GM21619 (cell line): ENCODE measurements around the gene CITED4.

Experiments used
- ATAC-seq: cut with Tn5 transposase; IDR thresholded peaks from one replicate; pipeline ENCODE4 v1.9.1; 2021; ENCODE audit not compliant: unreplicated experiment

The CITED4 gene

DNA sequence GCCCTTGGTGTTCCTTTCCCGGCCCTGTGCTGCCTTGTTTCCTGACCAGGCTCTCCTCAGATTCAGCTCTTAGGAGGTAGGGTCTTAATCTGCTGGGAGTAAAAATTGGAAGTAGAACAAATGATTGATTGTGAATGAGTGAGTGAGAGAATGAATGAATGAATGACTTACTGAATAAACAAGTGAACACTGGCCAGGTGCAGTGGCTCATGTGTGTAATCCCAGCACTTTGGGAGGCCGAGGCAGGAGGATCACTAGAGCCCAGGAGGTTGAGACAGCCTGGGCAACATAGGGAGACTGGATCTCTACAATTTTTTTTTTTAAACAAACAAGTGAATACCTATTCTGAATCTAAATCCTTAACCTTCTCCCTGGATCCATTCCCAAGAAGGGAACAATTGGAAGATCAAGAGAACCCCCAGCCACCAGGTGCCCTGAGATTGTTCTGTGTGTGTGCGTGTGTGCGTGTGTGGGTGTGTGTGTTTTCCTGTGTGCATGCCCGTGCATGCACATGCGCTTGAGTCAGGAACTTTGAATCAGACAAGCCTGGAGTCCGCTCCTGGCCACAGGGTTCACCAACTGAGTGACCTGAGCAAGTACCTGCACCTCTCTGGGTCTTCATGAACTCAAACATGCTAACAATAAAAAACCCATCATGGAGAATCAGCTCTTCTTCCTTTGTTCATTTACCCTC is 24.3 kb upstream of the CITED4 start:
- no peak for ATAC-seq

DNA sequence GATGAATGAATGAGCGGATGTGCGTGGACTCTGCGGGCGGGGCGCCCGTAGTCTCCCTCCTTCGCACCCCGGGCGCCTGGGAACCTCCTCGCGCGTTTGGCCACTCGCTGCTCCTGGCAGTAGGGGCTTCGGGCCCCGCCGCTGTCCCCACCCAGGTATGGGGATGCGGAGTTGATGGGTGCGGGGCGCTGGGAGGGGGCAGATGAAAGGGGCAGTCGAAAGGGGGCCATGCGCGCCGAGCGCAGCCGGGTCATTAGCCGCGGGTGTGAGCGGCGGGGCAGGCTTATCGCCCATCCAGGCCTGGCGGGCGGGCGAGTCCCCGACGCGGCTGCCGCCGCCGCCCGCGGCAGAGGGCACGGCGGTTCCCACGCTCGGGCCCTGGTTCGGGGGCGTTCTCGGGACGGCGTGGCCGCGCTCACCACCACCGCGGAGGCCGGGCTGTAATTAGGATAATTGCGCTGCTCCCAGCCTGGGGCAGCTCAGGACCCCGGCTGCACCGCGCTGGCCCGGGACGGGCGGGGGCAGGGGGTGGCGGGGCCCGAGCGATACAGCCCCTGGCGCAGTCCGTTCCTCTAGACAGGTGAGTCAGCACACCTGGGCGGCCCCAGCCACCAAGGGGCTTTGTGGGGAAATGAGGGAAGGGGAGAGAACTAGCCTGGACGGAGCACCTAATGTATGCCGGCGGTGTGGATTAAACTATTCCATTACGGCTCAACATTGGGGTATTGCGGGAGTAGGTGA is 22.1 kb upstream of the CITED4 start:
- no peak for ATAC-seq

DNA sequence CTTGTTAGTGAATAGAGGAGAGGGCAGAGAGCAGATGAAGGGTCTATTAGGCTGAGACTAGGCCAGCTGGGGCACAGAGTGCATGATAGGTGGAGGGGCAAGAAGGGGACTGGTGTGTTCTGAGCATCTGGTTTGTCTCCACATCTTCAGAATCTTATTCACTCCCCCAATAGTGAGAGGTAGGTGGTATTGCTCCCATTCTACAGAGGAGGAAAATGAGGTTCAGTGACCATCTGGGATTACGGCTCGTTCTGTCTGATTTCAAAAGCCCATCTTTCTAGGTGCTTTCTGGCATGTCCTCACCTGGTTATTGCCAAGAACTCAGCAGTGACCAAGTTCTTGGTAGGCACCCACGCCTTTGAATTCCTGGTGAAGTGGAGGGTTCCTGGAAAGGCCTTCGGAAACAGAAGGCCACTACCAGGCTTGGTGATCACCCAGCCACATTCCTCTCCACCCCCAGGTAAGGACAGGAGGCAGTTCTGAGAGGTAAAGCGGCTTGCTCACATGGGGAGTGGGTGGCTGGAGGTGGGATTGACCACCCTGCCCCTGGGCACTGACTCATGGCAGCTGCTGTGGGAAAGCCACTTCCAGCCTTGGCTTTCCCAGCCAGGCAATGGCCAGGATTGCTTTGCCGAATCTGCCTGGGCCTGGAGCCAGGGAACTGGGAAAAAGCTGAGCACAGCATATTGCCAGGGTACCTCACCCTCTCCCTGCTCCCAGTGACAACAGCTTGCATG is 18.8 kb upstream of the CITED4 start:
- no peak for ATAC-seq

DNA sequence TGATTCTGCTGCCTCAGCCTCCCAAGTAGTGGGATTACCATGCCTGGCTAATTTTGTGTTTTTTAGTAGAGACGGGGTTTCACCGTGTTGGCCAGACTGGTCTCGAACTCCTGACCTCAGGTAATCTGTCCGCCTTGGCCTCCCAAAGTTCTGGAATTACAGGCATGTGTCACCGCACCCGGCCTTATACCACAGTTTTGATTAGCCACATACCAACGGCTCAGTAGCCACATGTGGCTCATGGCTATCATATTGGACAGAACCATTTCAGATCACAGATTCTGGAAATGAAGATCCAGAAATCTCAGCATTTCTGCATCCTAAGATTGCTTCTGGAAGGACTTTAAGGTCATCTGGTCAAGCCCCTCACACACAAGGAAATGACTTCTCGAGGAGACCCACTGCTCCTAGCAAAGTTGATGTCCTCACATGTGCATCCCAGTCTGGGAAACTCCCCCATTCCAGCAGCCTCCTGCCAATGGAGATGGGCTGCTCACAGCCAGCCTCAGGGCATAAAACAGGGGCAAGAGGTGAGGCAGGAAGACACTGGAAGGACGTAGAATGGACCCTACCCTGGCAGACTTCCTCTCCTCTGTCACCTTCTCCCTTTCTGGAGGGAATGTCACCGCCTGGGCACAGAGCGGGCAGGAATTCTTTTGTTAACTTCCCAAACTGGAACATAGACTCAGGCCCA is 17.5 kb upstream of the CITED4 start:
- no peak for ATAC-seq

DNA sequence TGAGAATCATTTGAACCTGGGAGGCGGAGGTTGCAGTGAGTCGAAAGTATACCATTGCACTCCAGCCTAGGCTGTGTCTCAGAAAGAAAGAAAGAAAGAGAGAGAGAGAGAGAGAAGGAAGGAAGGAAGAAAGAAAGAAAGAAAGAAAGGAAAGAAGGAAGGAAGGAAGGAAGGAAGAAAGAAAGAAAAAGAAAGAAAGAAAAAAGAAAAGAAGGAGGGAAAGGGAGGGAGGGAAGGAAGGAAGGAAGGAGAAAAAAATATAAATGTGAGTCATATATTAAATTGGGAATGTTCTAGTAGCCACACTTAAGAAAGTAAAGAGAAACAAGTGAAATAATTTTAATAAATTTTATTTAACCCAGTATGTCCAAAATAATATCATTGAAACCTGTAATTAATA is 16.7 kb upstream of the CITED4 start:
- ATAC-seq = no peak

DNA sequence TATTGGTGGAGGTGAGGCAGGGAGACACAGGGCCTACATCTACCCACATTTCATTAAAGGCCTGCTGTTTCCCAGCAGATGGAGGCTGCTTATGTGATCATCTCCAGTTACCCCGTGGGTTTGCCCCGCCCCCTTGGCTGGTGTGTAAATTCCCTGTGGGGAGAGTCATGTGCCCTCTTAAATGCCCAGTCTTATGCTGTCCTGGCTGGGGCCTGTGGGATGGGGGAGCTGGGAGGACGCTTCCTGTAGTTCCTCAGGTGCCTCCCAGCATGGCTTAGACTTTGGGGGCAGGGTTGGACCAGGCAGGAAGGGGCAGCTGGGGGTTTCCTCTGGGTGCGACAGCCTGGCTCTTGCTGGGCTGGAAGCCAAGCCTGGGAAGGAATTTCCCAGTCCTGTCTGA is 15.5 kb upstream of the CITED4 start:
- no peak for ATAC-seq

DNA sequence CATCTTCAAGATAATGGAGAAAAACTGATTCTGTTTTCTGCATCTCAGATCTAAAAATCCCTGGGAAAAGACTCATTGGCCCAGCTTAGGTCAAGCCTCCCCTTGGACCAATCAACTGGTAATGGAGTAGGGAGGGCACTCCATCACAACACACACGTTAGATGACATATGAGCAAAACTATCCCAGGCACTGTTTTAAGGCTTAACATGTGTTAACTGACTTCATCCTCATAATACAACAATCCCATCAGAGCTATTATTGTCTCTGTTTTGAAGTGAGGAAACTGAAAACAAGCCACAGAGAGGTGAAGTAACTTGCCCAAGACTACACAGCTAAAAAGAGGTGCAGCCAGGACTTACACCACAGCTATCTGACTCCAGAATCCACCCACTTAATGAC is 14.7 kb upstream of the CITED4 start:
- ATAC-seq = no peak

DNA sequence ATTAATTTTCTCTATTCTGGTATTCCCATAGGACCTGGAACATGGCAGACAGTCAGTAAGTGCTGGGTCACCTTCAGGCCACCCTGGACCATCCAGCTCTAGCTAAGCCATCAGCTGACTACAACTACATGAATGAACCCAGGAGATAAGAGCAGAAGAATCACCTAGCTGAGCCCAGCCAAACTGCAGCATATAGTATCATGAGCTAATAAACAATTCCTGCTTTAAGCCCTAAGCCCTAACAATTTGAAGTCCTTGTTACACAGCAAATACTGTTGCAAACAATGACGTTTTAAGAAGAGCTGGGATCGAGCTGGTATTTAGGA is 14.2 kb upstream of the CITED4 start:
- ATAC-seq = no peak

DNA sequence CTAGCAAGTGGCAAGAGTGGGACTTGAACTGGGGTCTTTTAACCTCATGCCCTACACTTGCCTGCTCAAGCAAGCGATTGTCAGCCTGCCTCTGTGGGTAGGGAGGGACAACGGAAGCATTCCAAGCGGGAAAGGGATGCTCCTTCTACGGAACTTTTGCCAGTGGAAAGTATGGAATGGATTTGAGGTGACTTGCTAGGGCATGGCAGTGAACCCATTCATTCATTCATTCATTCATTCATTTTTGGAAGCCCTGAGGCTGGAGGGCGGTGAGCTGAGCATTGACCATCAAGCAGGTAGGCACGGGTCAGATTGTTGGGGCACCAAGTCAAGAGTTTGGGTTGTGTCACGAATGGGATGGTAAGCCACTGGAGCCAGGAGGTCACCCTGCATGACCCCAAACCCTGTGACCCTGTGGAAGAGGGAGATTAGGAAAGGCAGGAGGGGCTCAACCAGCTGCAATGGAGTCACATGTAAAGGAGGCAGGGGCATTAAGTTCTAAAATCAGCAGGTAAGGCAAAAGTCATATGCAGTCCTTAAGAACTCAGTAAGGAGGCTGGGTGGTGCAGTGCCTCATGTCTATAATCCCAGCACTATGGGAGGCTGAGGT is 11.8 kb upstream of the CITED4 start:
- no peak for ATAC-seq

DNA sequence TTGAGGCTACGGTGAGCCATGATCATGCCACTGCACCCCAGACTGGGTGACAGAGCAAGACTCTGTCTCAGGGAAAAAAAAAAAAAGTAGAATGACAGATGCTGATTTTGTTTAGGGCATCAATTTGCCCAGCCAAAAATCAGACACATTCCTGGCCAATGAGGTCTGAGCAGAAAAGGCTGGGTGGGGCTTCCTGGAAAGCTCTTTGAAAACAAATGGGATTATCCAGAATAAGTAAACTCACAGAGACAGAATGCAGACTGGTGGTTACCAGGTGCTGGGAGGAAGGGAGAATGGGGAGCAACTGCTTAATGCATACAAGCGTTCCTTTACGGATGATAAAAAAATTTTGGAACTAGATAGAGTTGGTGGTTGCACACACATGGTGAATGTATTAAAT is 10.1 kb upstream of the CITED4 start:
- ATAC-seq = no peak

DNA sequence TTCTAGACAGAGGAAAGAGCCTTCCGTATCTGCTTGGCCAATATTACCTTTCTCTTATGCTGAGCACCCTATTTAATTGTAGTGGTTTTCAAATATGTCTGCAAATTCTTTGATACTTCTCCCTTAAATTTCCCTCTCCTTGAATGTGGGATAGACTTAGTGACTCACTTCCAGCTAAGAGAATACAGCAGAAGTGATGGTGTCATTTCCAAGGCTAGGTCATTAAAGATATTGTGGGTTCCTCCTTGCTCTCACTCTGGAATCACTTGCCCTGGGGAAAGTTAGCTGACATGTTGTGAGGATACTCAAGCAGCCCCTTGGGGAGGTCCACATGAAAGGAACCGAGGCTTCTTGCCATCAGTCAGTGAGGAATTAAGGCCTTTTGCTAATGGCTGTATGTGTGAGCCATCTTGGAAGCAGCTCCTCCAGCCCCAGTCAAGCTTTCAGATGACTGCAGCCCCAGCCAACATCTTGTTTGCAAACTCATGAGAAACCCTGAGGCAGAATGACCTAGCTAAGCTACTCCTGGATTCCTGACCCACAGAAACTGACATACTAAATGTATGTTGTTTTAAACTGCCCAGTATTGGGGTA is 8.1 kb upstream of the CITED4 start:
- ATAC-seq = no peak

DNA sequence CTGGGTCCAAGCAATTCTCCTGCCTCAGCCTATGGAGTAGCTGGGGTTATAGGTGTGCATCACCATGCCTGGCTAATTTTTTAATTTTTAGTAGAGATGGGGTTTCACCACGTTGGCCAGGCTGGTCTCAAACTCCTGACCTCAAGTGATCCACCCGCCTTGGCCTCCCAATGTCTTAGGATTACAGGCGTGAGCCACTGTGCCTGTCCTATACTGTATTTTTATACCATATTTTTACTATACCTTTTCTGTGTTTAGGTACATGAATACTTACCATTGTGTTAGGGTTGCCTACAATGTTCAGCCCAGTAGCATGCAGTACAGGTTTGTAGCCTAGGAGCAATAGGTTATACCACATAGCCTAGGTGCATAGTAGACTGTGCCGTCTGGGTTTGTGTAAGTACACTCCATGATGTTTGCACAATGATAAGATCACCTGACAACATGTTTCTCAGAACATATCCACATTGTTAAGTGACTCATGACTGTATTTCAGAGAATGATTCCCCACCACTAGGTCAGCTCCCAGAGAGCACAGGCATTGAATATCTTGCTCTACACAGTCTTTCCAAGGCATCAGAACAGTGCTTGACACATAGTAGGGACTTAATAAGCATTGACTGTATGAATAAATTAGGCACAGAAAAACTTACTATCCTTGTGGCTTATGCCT is 6.0 kb upstream of the CITED4 start:
- no peak for ATAC-seq

DNA sequence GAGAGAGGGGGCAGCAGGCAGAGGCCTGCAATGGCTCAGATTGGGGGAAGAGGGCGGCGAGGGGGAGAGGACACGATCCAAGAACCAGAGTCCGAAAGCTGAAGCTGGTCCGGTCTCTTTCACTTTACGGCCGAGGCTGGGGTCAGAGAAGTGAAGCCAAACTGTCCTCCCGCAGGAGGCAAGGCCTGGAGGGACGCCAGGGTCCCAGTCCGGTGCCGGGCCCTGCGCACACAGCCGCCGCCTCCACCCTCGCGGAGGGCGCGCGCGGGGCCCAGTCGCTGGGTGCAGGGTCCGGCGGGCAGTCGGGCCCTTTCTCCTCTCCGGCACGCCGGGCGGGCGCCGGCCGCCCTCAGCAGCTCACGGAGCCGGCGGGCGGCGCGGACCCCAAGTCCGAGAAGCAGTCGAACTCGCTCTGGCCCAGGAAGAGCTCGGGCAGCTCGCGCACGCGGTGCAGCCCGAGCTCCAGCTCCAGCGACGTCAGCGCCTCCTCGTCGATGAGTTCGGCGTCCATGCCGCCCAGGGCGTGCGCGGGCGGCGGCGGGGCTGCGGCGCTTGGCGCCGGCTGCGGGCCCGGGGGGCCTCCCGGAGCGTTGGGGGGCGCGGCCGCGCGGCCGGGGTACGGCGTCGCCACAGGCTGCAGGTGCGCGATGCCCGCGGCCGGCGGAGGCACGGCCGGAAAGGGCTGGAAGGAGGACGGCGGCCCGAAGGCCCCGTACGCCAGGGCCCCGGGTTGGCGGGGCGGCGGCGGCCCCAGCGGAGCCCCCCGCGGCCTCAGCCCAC is 749 bp downstream of the CITED4 start:
- ATAC-seq = peak; percentile 13

DNA sequence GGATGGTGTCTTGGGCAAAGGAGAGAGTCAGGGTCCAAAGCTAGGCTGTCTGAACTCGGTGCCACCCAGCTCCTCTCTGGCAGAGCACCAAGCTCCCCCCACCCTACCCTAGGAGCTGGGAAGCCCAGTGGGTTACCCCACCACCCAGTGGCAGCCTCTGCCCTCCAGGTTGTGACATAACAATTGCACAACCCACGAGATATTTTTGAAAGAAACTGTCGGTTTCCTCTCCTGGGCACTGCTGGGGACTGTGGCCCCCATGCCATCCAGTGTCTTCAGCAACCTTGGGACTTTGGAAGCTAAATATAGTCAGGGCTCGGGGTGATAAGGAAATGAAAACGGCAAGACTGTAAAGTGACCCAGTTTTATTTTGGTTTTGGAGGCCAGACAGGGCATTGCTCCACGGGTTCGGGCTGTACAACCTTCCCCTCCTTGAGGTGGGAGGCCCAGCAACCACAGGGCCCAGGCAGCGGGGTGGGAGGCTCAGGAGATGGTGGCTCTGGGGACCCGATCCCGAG is 1.4 kb downstream of the CITED4 start:
- ATAC-seq = no peak

DNA sequence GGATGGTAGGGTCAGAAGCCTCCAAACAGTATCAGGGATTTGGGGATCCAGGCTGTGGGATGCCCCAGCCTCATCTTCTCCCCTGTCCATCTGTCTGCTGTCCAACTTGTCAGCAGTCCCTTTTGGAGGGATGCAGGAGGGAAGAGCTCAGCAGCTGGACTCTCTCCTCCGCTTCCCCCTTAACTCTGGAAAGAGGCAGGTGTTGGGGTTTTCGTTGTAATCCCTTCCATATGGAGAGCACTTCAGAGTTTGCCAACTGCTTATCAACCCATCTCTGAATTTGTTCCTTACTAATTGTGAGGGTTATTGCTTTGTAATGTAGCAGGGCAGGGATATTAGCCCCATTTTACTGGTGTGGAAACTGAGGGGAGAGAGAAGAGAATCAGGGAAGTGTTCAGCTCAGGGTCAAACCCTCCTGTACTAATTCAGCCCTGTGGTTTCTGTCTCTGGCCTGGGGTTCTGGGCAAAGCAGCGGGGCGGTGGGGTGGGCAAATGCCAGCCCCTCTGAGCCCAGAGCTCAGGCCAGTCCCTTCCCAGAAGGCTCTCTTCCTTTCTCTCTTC is 3.2 kb downstream of the CITED4 start:
- no peak for ATAC-seq

DNA sequence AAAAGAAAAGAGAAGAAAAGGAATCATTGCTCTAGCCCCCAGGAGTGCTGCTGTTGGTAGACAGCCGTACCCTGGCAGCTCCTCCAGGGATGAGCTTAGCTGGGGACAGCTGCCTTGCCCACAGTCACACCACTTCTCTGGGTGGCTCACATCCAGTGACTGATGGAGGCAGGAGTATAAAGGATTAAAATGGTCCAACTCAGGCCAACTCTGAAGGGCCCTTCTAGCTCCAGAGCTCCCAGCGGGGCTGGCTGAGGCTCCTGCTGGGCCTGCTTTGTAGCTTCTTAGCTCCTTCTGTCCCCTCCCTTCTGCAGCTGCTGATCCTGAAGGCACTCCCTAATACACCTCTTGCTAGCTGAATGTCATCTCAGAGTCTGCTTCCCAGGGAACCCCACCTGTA is 4.4 kb downstream of the CITED4 start:
- no peak for ATAC-seq

DNA sequence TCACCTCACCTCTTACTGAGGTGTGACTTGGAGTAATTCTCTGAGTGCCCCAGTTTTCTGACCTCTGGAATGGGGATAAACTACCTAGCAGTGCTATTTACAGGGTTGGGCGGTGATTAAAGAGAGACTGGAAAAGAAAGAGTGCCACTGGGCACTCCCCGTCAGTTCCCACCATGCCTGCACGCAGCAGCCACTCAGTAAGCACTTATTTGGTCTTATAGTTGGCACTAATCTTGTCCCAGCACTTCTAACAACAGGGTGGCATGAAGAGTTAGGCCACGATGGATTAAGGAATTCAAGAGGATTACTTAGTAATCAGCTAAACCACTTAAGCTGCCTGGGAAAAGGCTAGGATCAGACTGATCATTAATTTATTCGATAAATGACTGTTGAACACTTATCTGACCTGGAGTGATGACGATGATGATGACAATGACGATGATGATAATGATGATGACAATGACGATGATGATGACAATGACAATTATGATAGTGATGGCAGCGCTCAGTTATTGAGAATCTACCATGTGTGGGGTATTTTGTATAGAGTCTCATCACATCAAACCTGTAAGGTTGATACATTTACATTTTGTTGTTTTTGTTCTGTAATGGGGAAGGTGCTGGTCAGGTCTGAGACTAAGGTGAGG is 5.4 kb downstream of the CITED4 start:
- no peak for ATAC-seq

DNA sequence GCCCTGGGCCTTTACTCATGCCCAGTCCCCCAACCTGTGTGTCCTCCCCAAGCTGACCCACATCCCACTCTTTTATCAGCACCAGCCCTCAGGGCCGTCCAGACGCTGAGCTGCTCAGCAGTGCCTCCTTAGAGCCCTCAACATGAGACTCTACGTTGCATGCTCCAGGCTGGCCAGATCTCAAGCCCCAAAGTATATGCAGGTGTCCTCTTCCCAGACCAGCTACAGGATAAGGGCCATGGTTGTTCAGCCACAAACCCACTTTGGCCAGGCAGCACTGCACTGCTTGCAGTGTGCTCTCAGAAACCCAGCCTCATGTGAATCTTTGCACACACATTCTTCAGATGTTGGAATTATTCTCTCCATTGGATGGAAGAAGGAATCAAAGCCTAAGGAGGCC is 6.0 kb downstream of the CITED4 start:
- ATAC-seq = no peak

DNA sequence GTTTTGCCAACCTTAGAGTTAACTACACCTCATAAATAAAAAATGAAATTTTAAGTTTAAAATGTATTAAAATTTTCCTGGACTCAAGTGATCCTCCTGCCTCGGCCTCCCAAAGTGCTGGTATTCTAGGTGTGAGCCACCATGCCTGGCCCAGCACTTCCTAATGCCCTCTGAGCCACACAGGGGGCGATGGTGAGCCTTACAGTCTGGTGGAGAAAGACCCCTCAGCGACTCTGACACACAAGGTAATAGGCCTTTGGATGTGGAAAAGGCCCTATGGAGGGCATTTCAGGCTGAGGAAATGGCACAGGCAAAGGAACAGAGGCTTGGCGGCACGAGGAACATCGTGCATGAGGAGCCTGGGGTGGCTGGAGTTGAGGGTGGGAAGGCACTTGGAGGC is 6.7 kb downstream of the CITED4 start:
- no peak for ATAC-seq
